NCI-H1417 treated with DMSO at 0.1 percent for 48 hours (cell line): ENCODE measurements around the gene CCT8.
"Not testable (repeated sequence)": the region's sequence is repeated elsewhere in the genome, so short reads cannot be mapped to it uniquely, and the experiment has no call there.

Experiments used
- DNase-seq: peaks from one replicate; lab custom pipeline; 2025; lab: John Stamatoyannopoulos, UW

The CCT8 gene

GRCh38 chr21:29024474-29025327, 48.7 kb downstream of the CCT8 start, which contains the start of gene USP16:
Gene USP16, plus strand, starts transcription at chr21:29024668. Its CDS starts 3,246 bp downstream, at chr21:29027914.
- peak; percentile 95 for DNase-seq

GRCh38 chr21:29022166-29022565, 51.3 kb downstream of the CCT8 start:
- no peak for DNase-seq

- DNase-seq = no peak
Observed at GRCh38 chr21:29018540-29018939, 54.9 kb downstream of the CCT8 start.

- no peak for DNase-seq
Observed at GRCh38 chr21:29017639-29018237, 55.7 kb downstream of the CCT8 start.

- not testable (repeated sequence) for DNase-seq
Observed at GRCh38 chr21:29011236-29011635, 62.2 kb downstream of the CCT8 start.

- DNase-seq = no peak
Observed at GRCh38 chr21:29008367-29008766, 65.1 kb downstream of the CCT8 start.

GRCh38 chr21:29007810-29008209, 65.6 kb downstream of the CCT8 start:
- DNase-seq = no peak

GRCh38 chr21:29007135-29007534, 66.3 kb downstream of the CCT8 start:
- DNase-seq = no peak
